Transverse colon (tissue), 4 donors: Measurements from ENCODE around the gene KRAS. TPM values are rescaled to one million over a fixed set of nuclear protein-coding genes. Genes with fewer than 3 reads are reported as not detected.

Experiments
- DNase-seq: peaks from one replicate; pipeline ENCODE4 v3.0.0-alpha.2; 2019
- H3K27ac ChIP-seq, 4 donors: fragments of 200-600 bp; sonication (generic); 2 replicates each; pipeline ENCODE4 v1.5.1; 2016 to 2018; ENCODE audit warnings: inconsistent platforms in 4 of 4
- H3K27me3 ChIP-seq: fragments of 200-600 bp; sonication (generic); 2 replicates; pipeline ENCODE4 v1.5.1; 2017; ENCODE audit warnings: inconsistent platforms
- H3K36me3 ChIP-seq, 4 donors: fragments of 200-600 bp; sonication (generic); 2 replicates each; pipeline ENCODE4 v1.5.1; 2017 to 2019; ENCODE audit warnings: inconsistent platforms in 4 of 4
- H3K4me1 ChIP-seq, 4 donors: fragments of 200-600 bp; sonication (generic); 2 replicates each; pipeline ENCODE4 v1.5.1; 2017 to 2020; ENCODE audit warnings: inconsistent platforms in 4 of 4
- H3K4me3 ChIP-seq, 4 donors: fragments of 200-600 bp; sonication (generic); 1 replicate in 1 of 4; 2 replicates in 3 of 4; pipeline versions ENCODE4 v1.5.1 to v1.6.1; 2017 to 2019; ENCODE audit warnings: inconsistent platforms in 4 of 4
- H3K9me3 ChIP-seq, 2 donors: fragments of 200-600 bp; sonication (generic); 2 replicates each; pipeline ENCODE4 v1.5.1; 2017 to 2019; ENCODE audit warnings: inconsistent platforms in 2 of 2
- CTCF ChIP-seq, 5 experiments: fragments of 200-600 bp in 3 of 5; fragments of 450-650 bp in 2 of 5; sonication (generic) in 3 of 5; IDR thresholded peaks; 1 replicate in 2 of 5; 2 replicates in 3 of 5; pipeline ENCODE4 v1.5.1; 2016 to 2017; ENCODE audit warnings: antibody characterized with exemption in 5 of 5, inconsistent platforms in 3 of 5, mild to moderate bottlenecking in 2 of 5, moderate library complexity in 1 of 5
- EP300 ChIP-seq: sonication (generic); formaldehyde crosslinking; IDR thresholded peaks from one replicate; pipeline ENCODE4 v1.6.1; 2017; ENCODE audit warnings: antibody characterized with exemption, low read depth
- POLR2A ChIP-seq: fragments of 450-650 bp; IDR thresholded peaks from one replicate; pipeline ENCODE4 v1.6.1; 2016; ENCODE audit warnings: antibody characterized with exemption, mild to moderate bottlenecking, moderate library complexity
- POLR2AphosphoS5 ChIP-seq, 3 donors: sonication (generic); formaldehyde crosslinking; IDR thresholded peaks; one replicate each; pipeline ENCODE4 v1.6.1; 2016; ENCODE audit warnings: antibody characterized with exemption in 3 of 3
- WGBS, 2 donors: methylation state at CpG; one replicate each; pipeline ENCODE4 v1.1.5; 2018; ENCODE audit warnings: low coverage in 1 of 2; 5-methylcytosine and 5-hydroxymethylcytosine counted together
- in situ Hi-C, 4 donors: fragments of 200-750 bp; cut with MboI; loops; one replicate each; pipeline versions ENCODE4 v1.15.0 to v1.15.1; 2017; ENCODE audit warnings: low sequenced_read_pairs in 3 of 4, low pct_ligation_motif_present in 1 of 4, low pct_unique_long_range_greater_than_20kb in 1 of 4
- intact Hi-C: fragments of 100-400 bp; cut with DNase I; formaldehyde crosslinking; loops from one replicate; pipeline ENCODE4 v1.15.1; 2023; ENCODE audit warnings: low total_unique reads
- total RNA-seq, 4 donors: library from RNA; depleted of rRNA; stranded (reverse); fragments of >200 nt; gene quantifications; one replicate each; pipeline ENCODE4 v1.1.0, GENCODE V29; 2016

Gene KRAS
- total RNA-seq, 4 donors from 2014 or later, result 7.6 to 40.6 (median 30.5) TPM

- H3K4me1 ChIP-seq, result peaks cover 0 to 22% (median 2%) of the 10 kb centered on the region in 4 donors
- intact Hi-C loops, result no loop called here
- no peaks in the 10 kb centered on the region for H3K36me3 ChIP-seq
- DNase-seq, result no peak
- no peaks in the 10 kb centered on the region for H3K9me3 ChIP-seq
- no peak overlapping the region for H3K27ac ChIP-seq
- TF ChIP-seq CTCF (IDR thresholded peaks at IDR 0.05), result no peak
- TF ChIP-seq POLR2AphosphoS5 (IDR thresholded peaks at IDR 0.05), result no peak
- no peak for TF ChIP-seq POLR2A
- TF ChIP-seq EP300, result no peak
- in situ Hi-C loops, result no loop called here
- 86 to 95% methylated on average over 5 of the region's 5 CpGs for WGBS, 2 donors
- no peak overlapping the region for H3K4me3 ChIP-seq
- H3K27me3 ChIP-seq, result no peaks in the 10 kb centered on the region
Observed at GRCh38 chr12:25257590-25258324, 7.0 kb upstream of the KRAS start.

- in situ Hi-C loops, result no loop called here
- DNase-seq, result no peak
- WGBS, 2 donors, result 56 to 71% methylated on average over 2 to 3 of the region's 3 CpGs
- Histone ChIP-seq H3K27ac (no peak overlapping the region), H3K4me1 (peaks cover 0 to 22% (median 3%) of the 10 kb centered on the region in 4 donors), H3K4me3 (no peak overlapping the region), H3K27me3 (no peaks in the 10 kb centered on the region), H3K9me3 (no peaks in the 10 kb centered on the region), H3K36me3 (no peaks in the 10 kb centered on the region)
- intact Hi-C loops, result no loop called here
- TF ChIP-seq EP300 (no peak), POLR2AphosphoS5 (IDR thresholded peaks at IDR 0.05) (no peak), POLR2A (no peak), CTCF (IDR thresholded peaks at IDR 0.05) (no peak)
Observed at GRCh38 chr12:25256826-25257225, 6.1 kb upstream of the KRAS start.

GRCh38 chr12:25256005-25256404 is 5.3 kb upstream of the KRAS start:
- WGBS, 2 donors, result 67 to 75% methylated on average over 5 of the region's 5 CpGs
- Histone ChIP-seq H3K4me1 (peaks cover 0 to 26% (median 8%) of the 10 kb centered on the region in 4 donors), H3K27me3 (no peaks in the 10 kb centered on the region), H3K36me3 (no peaks in the 10 kb centered on the region), H3K27ac (no peak overlapping the region), H3K4me3 (no peak overlapping the region), H3K9me3 (no peaks in the 10 kb centered on the region)
- in situ Hi-C loops (no loop called here), intact Hi-C loops (no loop called here)
- TF ChIP-seq CTCF (IDR thresholded peaks at IDR 0.05), result no peak
- no peak for TF ChIP-seq POLR2AphosphoS5 (IDR thresholded peaks at IDR 0.05)
- no peak for TF ChIP-seq EP300
- no peak for TF ChIP-seq POLR2A
- no peak for DNase-seq

- intact Hi-C loops, result no loop called here
- peaks cover 0 to 30% (median 12%) of the 10 kb centered on the region in 4 donors for H3K4me1 ChIP-seq
- H3K27me3 ChIP-seq, result no peaks in the 10 kb centered on the region
- WGBS, 2 donors, result 70 to 88% methylated on average over 3 to 4 of the region's 4 CpGs
- H3K36me3 ChIP-seq, result no peaks in the 10 kb centered on the region
- TF ChIP-seq POLR2AphosphoS5 (IDR thresholded peaks at IDR 0.05), result no peak
- TF ChIP-seq POLR2A, result no peak
- no peak for TF ChIP-seq EP300
- TF ChIP-seq CTCF (IDR thresholded peaks at IDR 0.05), result no peak
- no peak for DNase-seq
- H3K27ac ChIP-seq, result no peak overlapping the region
- H3K4me3 ChIP-seq, result no peak overlapping the region
- in situ Hi-C loops, result no loop called here
- H3K9me3 ChIP-seq, result no peaks in the 10 kb centered on the region
Observed at GRCh38 chr12:25254271-25254880, 3.6 kb upstream of the KRAS start.
